GM06990 (cell line): ENCODE results near the gene SUMF1.

ENCODE experiments used
- DNase-seq: peaks from one replicate; pipeline ENCODE4 v3.0.0-alpha.2; 2011; ENCODE audit not compliant: insufficient read length; ENCODE audit errors: extremely low read depth
- H3K27me3 ChIP-seq: replicated peaks from 2 replicates; pipeline ENCODE4 v1.6.0; 2011; ENCODE audit warnings: low read length; ENCODE audit not compliant: control insufficient read depth, insufficient read depth
- H3K36me3 ChIP-seq: 2 replicates; pipeline ENCODE4 v1.5.1; 2011; ENCODE audit warnings: low read length; ENCODE audit not compliant: control insufficient read depth, insufficient read depth
- H3K4me3 ChIP-seq: replicated peaks from 2 replicates; pipeline ENCODE4 v1.5.1; 2011; ENCODE audit warnings: low read depth, mild to moderate bottlenecking, control low read depth, low read length
- CTCF ChIP-seq: IDR thresholded peaks from 2 replicates; pipeline ENCODE4 v1.5.1; 2011; ENCODE audit warnings: low read length, control low read depth, mild to moderate bottlenecking, inconsistent platforms; ENCODE audit not compliant: insufficient read depth, poor library complexity, severe bottlenecking

The SUMF1 gene

GRCh38 chr3:4432259-4432658 is 34.8 kb downstream of the SUMF1 start:
- DNase-seq, result no peak

GRCh38 chr3:4429648-4430350 is 37.3 kb downstream of the SUMF1 start:
- TF ChIP-seq CTCF, result no peak
- no peak for DNase-seq
- Histone ChIP-seq H3K4me3 (no peak overlapping the region), H3K27me3 (no peaks in the 10 kb centered on the region), H3K36me3 (no peaks in the 10 kb centered on the region)

More at GRCh38 chr3:4432259-4432658, 34.8 kb downstream of the SUMF1 start:
- TF ChIP-seq CTCF, result no peak
- Histone ChIP-seq H3K36me3 (no peaks in the 10 kb centered on the region), H3K4me3 (no peak overlapping the region), H3K27me3 (no peaks in the 10 kb centered on the region)

DNA sequence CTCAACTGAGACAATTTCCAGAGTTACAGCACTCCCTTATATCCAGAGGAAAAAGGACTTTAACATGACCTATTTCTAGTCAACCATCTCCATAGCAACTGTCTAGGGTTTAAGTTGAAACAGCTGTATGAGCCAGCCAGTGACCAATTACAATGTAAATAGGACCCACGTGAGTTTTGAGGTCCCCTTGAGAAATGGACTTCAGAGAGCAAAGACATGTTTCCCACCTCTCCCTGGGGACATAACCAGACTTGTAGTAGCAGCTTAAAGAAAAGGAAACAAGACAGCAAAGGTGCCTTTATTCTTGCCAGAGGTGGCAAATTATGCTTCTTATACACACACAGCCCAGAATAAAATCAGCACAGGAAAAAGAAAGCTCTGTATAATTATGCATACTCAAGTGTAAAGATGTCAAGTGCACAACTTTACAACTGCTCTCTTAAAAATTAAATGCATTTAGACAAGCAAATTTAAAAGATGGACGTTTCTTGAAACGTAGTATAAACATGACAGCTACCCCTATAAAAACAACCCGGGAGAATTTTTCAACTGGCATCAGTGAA is 40.2 kb downstream of the SUMF1 start:
- TF ChIP-seq CTCF, result no peak
- H3K27me3 ChIP-seq, result no peaks in the 10 kb centered on the region
- peak; percentile 12 for DNase-seq
- no peaks in the 10 kb centered on the region for H3K36me3 ChIP-seq
- H3K4me3 ChIP-seq, result no peak overlapping the region

DNA sequence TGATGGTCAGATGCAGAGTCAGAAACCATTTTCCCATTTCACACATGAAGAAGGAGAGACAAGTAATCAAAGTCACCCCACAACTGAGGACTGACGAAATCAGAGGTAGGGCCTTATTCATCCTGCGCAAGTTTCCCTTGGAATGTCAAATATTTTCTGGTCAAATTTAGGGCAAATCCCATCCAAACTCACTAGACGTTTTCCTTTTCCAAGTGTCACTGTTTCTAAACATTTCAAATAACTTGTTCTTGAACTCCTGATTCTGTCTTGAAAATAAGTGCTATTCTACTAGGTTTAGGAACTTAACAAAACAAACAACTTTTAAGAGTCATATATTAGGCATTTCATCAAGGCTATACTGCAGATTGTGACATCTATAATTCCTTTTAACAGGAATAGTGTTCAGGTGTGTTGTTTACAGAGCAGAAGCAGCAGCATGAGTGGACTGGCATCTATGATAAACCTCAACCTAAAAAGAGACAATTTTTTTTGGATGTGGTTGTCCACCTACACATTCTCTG is 40.7 kb downstream of the SUMF1 start:
- Histone ChIP-seq H3K27me3 (no peaks in the 10 kb centered on the region), H3K36me3 (no peaks in the 10 kb centered on the region), H3K4me3 (no peak overlapping the region)
- TF ChIP-seq CTCF, result no peak
- DNase-seq, result no peak

GRCh38 chr3:4425707-4426106 is 41.4 kb downstream of the SUMF1 start:
- Histone ChIP-seq H3K4me3 (no peak overlapping the region), H3K27me3 (no peaks in the 10 kb centered on the region), H3K36me3 (no peaks in the 10 kb centered on the region)
- DNase-seq, result no peak
- TF ChIP-seq CTCF, result no peak
